Keratinocyte (primary cell): Measurements from ENCODE around the gene EIF4E1B. TPM values are rescaled to one million over a fixed set of nuclear protein-coding genes. Genes with fewer than 3 reads are reported as not detected.
"Not testable (repeated sequence)": the region's sequence is repeated elsewhere in the genome, so short reads cannot be mapped to it uniquely, and the experiment has no call there.

ENCODE experiments used
- DNase-seq: peaks from one replicate; pipeline ENCODE4 v3.0.0-alpha.2; 2011; ENCODE audit warnings: low read depth, missing footprints, low spot score
- FAIRE-seq: peaks from 2 replicates; lab custom pipeline; 2011; peaks lifted over from hg19 to GRCh38; lab: Jason Lieb, UNC
- H2AFZ ChIP-seq: 2 replicates; pipeline ENCODE4 v1.6.0; 2012; ENCODE audit warnings: low read length, control low read depth, inconsistent platforms; ENCODE audit not compliant: control insufficient read depth
- H3K27ac ChIP-seq: 2 replicates; pipeline ENCODE4 v1.5.1; 2011; ENCODE audit warnings: low read length; ENCODE audit not compliant: control insufficient read depth, insufficient read depth
- H3K27me3 ChIP-seq: 3 replicates; pipeline ENCODE4 v1.6.0; 2011; ENCODE audit warnings: low read length; ENCODE audit not compliant: control insufficient read depth, insufficient read depth; ENCODE audit errors: extremely low read depth
- H3K36me3 ChIP-seq, 2 experiments: 2 replicates in 1 of 2; 3 replicates in 1 of 2; pipeline ENCODE4 v1.5.1; 2011; ENCODE audit warnings: low read length in 2 of 2, mild to moderate bottlenecking in 1 of 2; ENCODE audit not compliant: control insufficient read depth in 2 of 2, insufficient read depth in 2 of 2; ENCODE audit errors: extremely low read depth in 1 of 2
- H3K4me1 ChIP-seq: 3 replicates; pipeline ENCODE4 v1.5.1; 2011; ENCODE audit warnings: low read length; ENCODE audit not compliant: control insufficient read depth, insufficient read depth; ENCODE audit errors: extremely low read depth
- H3K4me2 ChIP-seq: 3 replicates; pipeline ENCODE4 v1.6.0; 2011; ENCODE audit warnings: low read depth, low read length; ENCODE audit not compliant: control insufficient read depth, insufficient read depth; ENCODE audit errors: extremely low read depth
- H3K4me3 ChIP-seq, 3 experiments: fragments of 200-600 bp in 1 of 3; sonication (generic) in 1 of 3; 2 replicates in 2 of 3; 3 replicates in 1 of 3; pipeline ENCODE4 v1.5.1; 2011 to 2016; ENCODE audit warnings: low read length in 3 of 3, mild to moderate bottlenecking in 3 of 3, control low read depth in 2 of 3, inconsistent platforms in 1 of 3, low read depth in 1 of 3, mixed read lengths in 1 of 3, mixed run types in 1 of 3, moderate library complexity in 1 of 3; ENCODE audit not compliant: control insufficient read depth in 2 of 3, insufficient read depth in 2 of 3; ENCODE audit errors: extremely low read depth in 1 of 3
- H3K79me2 ChIP-seq: 2 replicates; pipeline ENCODE4 v1.6.0; 2012; ENCODE audit warnings: low read length; ENCODE audit not compliant: control insufficient read depth, insufficient read depth
- H3K9ac ChIP-seq: 3 replicates; pipeline ENCODE4 v1.6.0; 2011; ENCODE audit warnings: low read length; ENCODE audit not compliant: control insufficient read depth, insufficient read depth; ENCODE audit errors: extremely low read depth
- H3K9me1 ChIP-seq: 3 replicates; pipeline ENCODE4 v1.6.0; 2011; ENCODE audit warnings: low read length; ENCODE audit not compliant: control insufficient read depth, insufficient read depth; ENCODE audit errors: extremely low read depth
- H3K9me3 ChIP-seq: 2 replicates; pipeline ENCODE4 v1.5.1; 2012; ENCODE audit warnings: low read depth, low read length; ENCODE audit not compliant: control insufficient read depth
- H4K20me1 ChIP-seq: 3 replicates; pipeline ENCODE4 v1.6.0; 2011; ENCODE audit warnings: low read length; ENCODE audit not compliant: control insufficient read depth, insufficient read depth; ENCODE audit errors: extremely low read depth
- EZH2 ChIP-seq: IDR thresholded peaks from one replicate; pipeline ENCODE4 v1.6.1; 2012; ENCODE audit warnings: inconsistent platforms, mild to moderate bottlenecking, low read length, moderate library complexity
- dilution Hi-C: fragments of 300-500 bp; cut with MboI; formaldehyde crosslinking; loops from one replicate; pipeline ENCODE4 v1.7.0; 2020; ENCODE audit warnings: low sequenced_read_pairs; ENCODE audit not compliant: extremely low pct_ligation_motif_present
- polyA plus RNA-seq, 5 experiments: library from polyadenylated mRNA; depleted of rRNA in 3 of 5; stranded (reverse) in 3 of 5; stranded (forward) in 1 of 5; unstranded in 1 of 5; fragments of >200 nt; gene quantifications; 1 replicate in 1 of 5; 2 replicates in 3 of 5; 3 replicates in 1 of 5; pipeline versions ENCODE4 v1.2.1 to v1.2.3, GENCODE V29; 2011 to 2012; ENCODE audit warnings: missing spikeins in 2 of 5, low read depth in 1 of 5, low replicate concordance in 1 of 5
- TF ChIP-seq, protein P1 (sequence below), 3 experiments: IDR thresholded peaks in 1 of 3; conservative IDR thresholded peaks in 1 of 3; optimal IDR thresholded peaks in 1 of 3; 2 replicates in 2 of 3; 3 replicates in 1 of 3; pipeline versions ENCODE3 to v1.5.1; 2011; ENCODE audit warnings: low read length in 3 of 3, mild to moderate bottlenecking in 3 of 3, moderate library complexity in 2 of 3, control low read depth in 1 of 3, inconsistent platforms in 1 of 3; ENCODE audit not compliant: insufficient read depth in 2 of 3; ENCODE audit errors: extremely low read depth in 1 of 3

EIF4E1B gene
- polyA plus RNA-seq, 1 donor (not counting 4 experiments of a cell fraction or from before 2014, with no cell fraction given) = not detected

DNA sequence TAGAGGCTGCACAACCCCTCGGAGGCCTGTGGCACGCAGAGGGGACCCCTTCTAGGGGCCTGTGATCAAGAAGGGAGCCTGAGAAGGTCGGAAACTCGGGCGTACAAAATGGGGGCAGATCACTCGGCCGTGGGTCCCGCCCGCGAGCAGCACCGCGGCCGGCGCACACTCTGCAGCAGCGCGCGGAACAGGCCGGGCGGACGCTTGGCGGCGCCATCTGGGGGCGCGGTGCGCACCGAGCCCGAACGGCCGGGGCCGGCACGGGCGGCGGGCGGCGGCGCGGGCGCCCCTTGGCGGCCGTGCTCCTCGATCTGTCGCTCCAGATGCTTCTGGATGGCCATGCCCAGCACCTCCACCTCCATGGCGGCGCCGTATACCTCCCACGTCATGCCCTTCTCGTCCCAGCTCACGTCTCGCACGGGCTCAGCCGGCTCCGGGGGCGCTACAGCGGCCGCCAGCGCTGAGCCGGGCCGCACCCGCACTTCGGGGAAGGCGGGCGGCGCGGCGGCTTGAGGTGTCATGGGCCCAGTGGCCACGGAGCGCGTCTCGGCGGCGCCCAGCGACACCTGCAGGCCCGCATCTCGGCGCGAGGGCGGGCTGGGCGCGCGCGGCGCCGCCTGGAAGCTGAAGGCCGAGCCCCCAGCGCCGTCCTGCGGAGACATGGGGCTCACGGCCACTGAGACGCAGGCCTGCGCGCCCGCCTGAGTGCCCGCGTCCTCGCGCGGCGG is 33.6 kb upstream of the EIF4E1B start:
- H3K79me2 ChIP-seq = no peaks in the 10 kb centered on the region
- no peak overlapping the region for H2AFZ ChIP-seq
- TF ChIP-seq, protein P1, sequence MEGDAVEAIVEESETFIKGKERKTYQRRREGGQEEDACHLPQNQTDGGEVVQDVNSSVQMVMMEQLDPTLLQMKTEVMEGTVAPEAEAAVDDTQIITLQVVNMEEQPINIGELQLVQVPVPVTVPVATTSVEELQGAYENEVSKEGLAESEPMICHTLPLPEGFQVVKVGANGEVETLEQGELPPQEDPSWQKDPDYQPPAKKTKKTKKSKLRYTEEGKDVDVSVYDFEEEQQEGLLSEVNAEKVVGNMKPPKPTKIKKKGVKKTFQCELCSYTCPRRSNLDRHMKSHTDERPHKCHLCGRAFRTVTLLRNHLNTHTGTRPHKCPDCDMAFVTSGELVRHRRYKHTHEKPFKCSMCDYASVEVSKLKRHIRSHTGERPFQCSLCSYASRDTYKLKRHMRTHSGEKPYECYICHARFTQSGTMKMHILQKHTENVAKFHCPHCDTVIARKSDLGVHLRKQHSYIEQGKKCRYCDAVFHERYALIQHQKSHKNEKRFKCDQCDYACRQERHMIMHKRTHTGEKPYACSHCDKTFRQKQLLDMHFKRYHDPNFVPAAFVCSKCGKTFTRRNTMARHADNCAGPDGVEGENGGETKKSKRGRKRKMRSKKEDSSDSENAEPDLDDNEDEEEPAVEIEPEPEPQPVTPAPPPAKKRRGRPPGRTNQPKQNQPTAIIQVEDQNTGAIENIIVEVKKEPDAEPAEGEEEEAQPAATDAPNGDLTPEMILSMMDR (optimal IDR thresholded peaks at IDR 0.05 in 1 of 3, IDR thresholded peaks at IDR 0.05 in 1 of 3, conservative IDR thresholded peaks at IDR 0.05 in 1 of 3; ENCODE audit: extremely low read depth in 1 of 3, insufficient read depth in 2 of 3, low read length in 3 of 3) = no peak
- TF ChIP-seq EZH2 = no peak
- H3K4me1 ChIP-seq = no peaks in the 10 kb centered on the region
- H3K9me3 ChIP-seq = peaks cover 2% of the 10 kb centered on the region
- no peak overlapping the region for H3K9ac ChIP-seq
- no peak overlapping the region for H3K4me2 ChIP-seq
- H4K20me1 ChIP-seq = no peaks in the 10 kb centered on the region
- H3K27ac ChIP-seq = no peak overlapping the region
- DNase-seq = no peak
- FAIRE-seq = no peak
- no peaks in the 10 kb centered on the region for H3K27me3 ChIP-seq
- no peak overlapping the region for H3K4me3 ChIP-seq
- H3K36me3 ChIP-seq = peaks cover 3 to 4% of the 10 kb centered on the region in 2 experiments
- dilution Hi-C loops = no loop called here
- H3K9me1 ChIP-seq = no peaks in the 10 kb centered on the region

DNA sequence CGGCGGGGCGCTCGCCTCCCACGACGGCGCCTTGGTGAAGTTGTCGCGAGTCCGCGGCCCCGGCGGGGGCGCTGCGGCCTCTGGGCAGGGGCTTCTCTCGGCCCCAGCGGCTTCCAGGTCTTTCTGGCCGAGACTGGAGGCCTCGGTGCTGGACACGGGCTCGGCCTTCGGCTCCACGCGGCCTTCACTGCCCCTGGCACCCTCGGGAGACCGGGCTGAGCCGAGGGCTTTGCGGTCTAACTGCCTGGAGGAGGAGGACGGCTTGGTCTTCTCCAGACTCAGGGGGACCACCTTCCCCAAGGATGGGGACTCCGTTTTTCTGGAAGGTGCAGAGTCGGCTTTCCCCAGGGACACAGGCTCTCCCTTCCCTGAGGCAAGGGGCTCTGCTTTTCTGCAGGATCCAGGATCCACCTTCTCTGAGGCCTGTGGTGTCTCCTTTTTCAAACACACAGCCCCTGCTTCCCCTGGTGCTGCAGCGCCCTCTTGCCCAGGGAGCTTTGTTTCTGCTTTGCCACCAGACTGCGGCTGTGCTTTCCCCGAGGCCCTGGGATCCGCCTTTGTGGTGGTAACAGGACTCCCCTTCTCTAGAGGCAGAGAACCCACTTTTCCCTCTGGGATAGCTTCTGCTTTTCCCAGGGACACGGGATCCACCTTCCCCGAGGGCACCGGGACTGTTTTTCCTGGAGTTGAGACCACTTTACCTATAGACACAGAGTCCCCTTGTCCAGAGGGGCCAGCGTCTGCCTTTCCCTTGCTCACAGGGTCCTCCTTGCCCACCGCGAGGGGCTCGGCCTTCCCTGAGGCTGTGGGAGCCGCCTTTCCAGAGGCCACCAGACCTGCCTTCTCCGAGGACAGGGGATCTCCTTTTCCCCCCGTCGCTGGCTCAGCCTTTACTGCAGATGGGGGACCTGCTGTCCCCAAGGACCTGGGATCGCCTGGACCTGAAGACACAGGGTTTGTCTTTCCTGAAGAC is 32.8 kb upstream of the EIF4E1B start:
- Histone ChIP-seq H3K9me1 (no peaks in the 10 kb centered on the region), H2AFZ (no peak overlapping the region), H4K20me1 (no peaks in the 10 kb centered on the region), H3K4me3 (no peak overlapping the region), H3K9ac (no peak overlapping the region), H3K9me3 (no peaks in the 10 kb centered on the region), H3K4me2 (no peak overlapping the region), H3K27me3 (no peaks in the 10 kb centered on the region), H3K4me1 (no peaks in the 10 kb centered on the region), H3K36me3 (peaks cover 3 to 4% of the 10 kb centered on the region in 2 experiments), H3K27ac (no peak overlapping the region), H3K79me2 (no peaks in the 10 kb centered on the region)
- no peak for TF ChIP-seq EZH2
- TF ChIP-seq, protein P1 (optimal IDR thresholded peaks at IDR 0.05 in 1 of 3, IDR thresholded peaks at IDR 0.05 in 1 of 3, conservative IDR thresholded peaks at IDR 0.05 in 1 of 3; ENCODE audit: extremely low read depth in 1 of 3, insufficient read depth in 2 of 3, low read length in 3 of 3) = peak in 1 of 3 experiments; percentile 3
- no peak for DNase-seq
- FAIRE-seq = no peak
- dilution Hi-C loops = no loop called here

DNA sequence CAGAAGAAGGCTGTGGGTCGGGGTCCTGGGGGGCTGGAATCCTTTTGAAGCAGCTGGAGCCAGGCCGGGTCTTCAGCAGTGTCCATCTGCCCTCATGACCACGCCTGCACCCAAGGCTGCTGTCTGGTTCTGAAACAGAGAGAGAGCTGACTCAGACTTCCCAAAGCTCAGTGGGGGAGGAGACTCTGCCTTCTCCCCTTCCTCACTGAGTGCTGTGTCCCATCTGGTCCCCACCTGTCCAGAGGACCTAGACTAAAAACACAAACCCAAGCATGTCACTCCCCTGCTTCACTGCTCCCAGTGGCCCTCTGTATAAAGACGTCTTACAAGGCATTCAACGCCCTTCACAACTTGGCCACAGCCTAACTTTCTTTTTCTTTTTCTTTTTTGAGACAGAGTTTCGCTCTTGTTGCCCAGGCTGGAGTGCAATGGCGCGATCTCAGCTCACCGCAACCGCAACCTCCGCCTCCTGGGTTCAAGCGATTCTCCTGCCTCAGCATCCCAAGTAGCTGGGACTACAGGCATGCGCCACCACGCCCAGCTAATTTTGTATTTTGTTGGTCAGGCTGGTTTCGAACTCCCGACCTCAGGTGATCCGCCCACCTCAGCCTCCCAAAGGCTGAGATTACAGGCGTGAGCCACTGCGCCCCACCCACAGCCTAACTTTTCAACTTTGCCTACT is 30.6 kb upstream of the EIF4E1B start:
- H3K9me3 ChIP-seq, H2AFZ ChIP-seq, H3K27me3 ChIP-seq, H3K4me3 ChIP-seq, H3K27ac ChIP-seq, H3K9me1 ChIP-seq, DNase-seq, H4K20me1 ChIP-seq, H3K79me2 ChIP-seq, dilution Hi-C loops, FAIRE-seq, H3K4me1 ChIP-seq, H3K36me3 ChIP-seq, H3K9ac ChIP-seq, H3K4me2 ChIP-seq: not testable (repeated sequence)
